T-helper 2 cell treated with Interferon-gamma antibody and Interleukin-4, amounts not matched to agents 5 μg/mL and 100 μg/mL, for 36 hours (primary cell): ENCODE measurements around the gene SLC25A25.
A peak's percentile ranks its signal among the peaks of the same experiment; 100 is the strongest.
"Not testable (repeated sequence)": the region's sequence is repeated elsewhere in the genome, so short reads cannot be mapped to it uniquely, and the experiment has no call there.

Experiments
- DNase-seq: peaks from one replicate; pipeline ENCODE4 v3.0.0; 2021; ENCODE audit warnings: low spot score
- H3K27ac Mint-ChIP-seq: one replicate; pipeline ENCODE4 v1.8.0; 2021; ENCODE audit warnings: mild to moderate bottlenecking, mixed read lengths
- H3K27me3 Mint-ChIP-seq: one replicate; pipeline ENCODE4 v1.8.0; 2021; ENCODE audit warnings: low read depth, mixed read lengths
- H3K36me3 Mint-ChIP-seq: one replicate; pipeline ENCODE4 v1.8.0; 2021; ENCODE audit warnings: low read depth, mixed read lengths
- H3K4me1 Mint-ChIP-seq: one replicate; pipeline ENCODE4 v1.8.0; 2021; ENCODE audit warnings: low read depth, mixed read lengths
- H3K4me3 Mint-ChIP-seq: one replicate; pipeline ENCODE4 v1.8.0; 2022; ENCODE audit warnings: mild to moderate bottlenecking, moderate library complexity, mixed read lengths
- H3K9me3 Mint-ChIP-seq: one replicate; pipeline ENCODE4 v1.8.0; 2021; ENCODE audit warnings: mixed read lengths

The SLC25A25 gene

DNA sequence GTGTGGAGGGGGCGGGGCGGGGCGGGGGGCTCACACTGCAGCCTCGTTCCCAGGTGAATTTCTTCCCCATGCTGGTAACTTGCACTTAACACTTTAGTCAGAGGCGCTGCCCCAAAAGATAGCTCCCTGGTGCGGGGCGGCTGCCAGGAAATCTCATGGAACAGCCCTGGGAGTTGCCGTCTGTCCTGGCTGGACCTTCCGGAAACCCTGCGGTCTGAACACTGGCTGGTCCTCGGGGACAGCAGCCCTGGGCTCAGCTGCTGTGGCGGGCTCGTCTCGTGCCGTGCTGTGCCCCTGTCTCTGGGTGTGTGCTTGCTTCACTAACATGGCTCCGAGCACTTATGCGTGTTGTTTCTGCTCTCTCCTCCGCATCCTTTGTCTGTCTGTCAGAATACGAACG lies 33.7 kb downstream of the SLC25A25 start:
- Mint-ChIP-seq H3K4me1 (peaks cover 36% of the 10 kb centered on the region), H3K27ac (no peak overlapping the region), H3K4me3 (no peak overlapping the region), H3K36me3 (peaks cover 38% of the 10 kb centered on the region), H3K9me3 (no peaks in the 10 kb centered on the region), H3K27me3 (no peaks in the 10 kb centered on the region)
- DNase-seq = no peak

GRCh38 chr9:128102196-128102595 lies 34.2 kb downstream of the SLC25A25 start:
- no peak overlapping the region for H3K4me3 Mint-ChIP-seq
- H3K4me1 Mint-ChIP-seq = peaks cover 31% of the 10 kb centered on the region

DNA sequence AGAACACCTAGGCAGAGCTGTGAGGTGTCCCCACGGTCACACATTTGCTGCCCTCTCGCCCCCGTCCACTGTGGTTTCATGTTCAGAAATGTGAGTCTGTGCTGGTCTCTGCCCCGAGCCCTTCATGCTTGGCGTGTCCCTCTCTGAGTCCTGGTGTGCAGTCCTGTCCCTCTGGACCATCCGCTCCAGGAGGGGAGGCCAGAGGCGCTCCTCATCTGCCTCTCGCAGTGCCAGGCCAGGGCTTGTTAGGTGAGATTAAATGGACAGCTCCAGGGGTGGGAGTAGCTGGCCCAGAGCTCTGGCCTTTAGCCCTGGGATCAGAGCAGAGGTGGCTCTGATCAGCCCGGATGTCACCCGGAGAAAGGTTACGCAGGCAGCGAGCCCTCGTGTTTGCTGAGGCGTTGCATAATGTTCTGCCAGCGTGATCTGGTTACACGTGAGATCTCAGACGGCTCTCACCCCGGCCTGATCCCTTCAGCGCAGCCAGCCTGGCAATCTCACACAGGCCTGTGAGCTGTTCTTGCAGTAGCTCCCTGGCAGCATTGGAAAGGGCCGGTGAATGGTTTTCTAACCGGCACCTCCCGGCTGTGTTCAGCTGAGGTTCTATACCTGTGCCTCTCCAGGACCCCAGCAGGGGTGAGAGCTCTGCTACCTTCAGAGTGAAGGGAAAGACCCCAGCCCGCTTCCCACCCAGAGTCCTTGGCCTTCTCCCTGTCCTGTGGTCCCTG lies 35.0 kb downstream of the SLC25A25 start:
- H3K9me3 Mint-ChIP-seq = no peaks in the 10 kb centered on the region
- DNase-seq = no peak
- peaks cover 49% of the 10 kb centered on the region for H3K36me3 Mint-ChIP-seq
- H3K27ac Mint-ChIP-seq = peak overlapping the region; percentile 65
- H3K4me1 Mint-ChIP-seq = peaks cover 29% of the 10 kb centered on the region
- H3K27me3 Mint-ChIP-seq = no peaks in the 10 kb centered on the region
- H3K4me3 Mint-ChIP-seq = no peak overlapping the region

More at GRCh38 chr9:128102196-128102595, 34.2 kb downstream of the SLC25A25 start:
- Mint-ChIP-seq H3K27me3 (no peaks in the 10 kb centered on the region), H3K36me3 (peaks cover 43% of the 10 kb centered on the region), H3K27ac (no peak overlapping the region), H3K9me3 (no peaks in the 10 kb centered on the region)
- DNase-seq = no peak

DNA sequence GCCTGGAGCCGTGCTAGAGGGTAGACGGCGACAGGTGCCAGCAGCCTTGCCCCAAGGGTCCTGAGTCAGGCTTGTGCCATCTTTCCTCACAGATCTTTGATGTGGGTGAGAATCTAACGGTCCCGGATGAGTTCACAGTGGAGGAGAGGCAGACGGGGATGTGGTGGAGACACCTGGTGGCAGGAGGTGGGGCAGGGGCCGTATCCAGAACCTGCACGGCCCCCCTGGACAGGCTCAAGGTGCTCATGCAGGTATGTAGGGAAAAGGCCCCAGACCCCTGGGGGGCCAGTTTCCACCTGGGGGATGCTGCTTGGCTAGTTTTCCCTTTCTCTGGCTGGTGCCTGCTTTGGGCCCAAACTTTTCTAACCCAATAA lies 35.5 kb downstream of the SLC25A25 start:
- H3K9me3 Mint-ChIP-seq = no peaks in the 10 kb centered on the region
- H3K4me3 Mint-ChIP-seq = no peak overlapping the region
- DNase-seq = no peak
- peak overlapping the region; percentile 65 for H3K27ac Mint-ChIP-seq
- no peaks in the 10 kb centered on the region for H3K27me3 Mint-ChIP-seq
- peaks cover 26% of the 10 kb centered on the region for H3K4me1 Mint-ChIP-seq
- peaks cover 51% of the 10 kb centered on the region for H3K36me3 Mint-ChIP-seq

- no peak for DNase-seq
- Mint-ChIP-seq H3K9me3 (no peaks in the 10 kb centered on the region), H3K4me1 (peaks cover 26% of the 10 kb centered on the region), H3K27ac (no peak overlapping the region), H3K36me3 (peaks cover 53% of the 10 kb centered on the region), H3K4me3 (no peak overlapping the region), H3K27me3 (no peaks in the 10 kb centered on the region)
Observed at GRCh38 chr9:128104171-128104618, 36.2 kb downstream of the SLC25A25 start.

GRCh38 chr9:128105538-128106175 lies 37.6 kb downstream of the SLC25A25 start:
- DNase-seq = no peak
- H3K27ac Mint-ChIP-seq = no peak overlapping the region
- no peaks in the 10 kb centered on the region for H3K9me3 Mint-ChIP-seq
- peaks cover 58% of the 10 kb centered on the region for H3K36me3 Mint-ChIP-seq
- peaks cover 18% of the 10 kb centered on the region for H3K4me1 Mint-ChIP-seq
- H3K4me3 Mint-ChIP-seq = no peak overlapping the region
- no peaks in the 10 kb centered on the region for H3K27me3 Mint-ChIP-seq

- H3K27me3 Mint-ChIP-seq = no peaks in the 10 kb centered on the region
- H3K4me1 Mint-ChIP-seq = peaks cover 18% of the 10 kb centered on the region
- no peak overlapping the region for H3K4me3 Mint-ChIP-seq
- H3K36me3 Mint-ChIP-seq = peaks cover 55% of the 10 kb centered on the region
- DNase-seq = no peak
- no peaks in the 10 kb centered on the region for H3K9me3 Mint-ChIP-seq
- H3K27ac Mint-ChIP-seq = no peak overlapping the region
Observed at GRCh38 chr9:128106181-128106939, 38.3 kb downstream of the SLC25A25 start.

DNA sequence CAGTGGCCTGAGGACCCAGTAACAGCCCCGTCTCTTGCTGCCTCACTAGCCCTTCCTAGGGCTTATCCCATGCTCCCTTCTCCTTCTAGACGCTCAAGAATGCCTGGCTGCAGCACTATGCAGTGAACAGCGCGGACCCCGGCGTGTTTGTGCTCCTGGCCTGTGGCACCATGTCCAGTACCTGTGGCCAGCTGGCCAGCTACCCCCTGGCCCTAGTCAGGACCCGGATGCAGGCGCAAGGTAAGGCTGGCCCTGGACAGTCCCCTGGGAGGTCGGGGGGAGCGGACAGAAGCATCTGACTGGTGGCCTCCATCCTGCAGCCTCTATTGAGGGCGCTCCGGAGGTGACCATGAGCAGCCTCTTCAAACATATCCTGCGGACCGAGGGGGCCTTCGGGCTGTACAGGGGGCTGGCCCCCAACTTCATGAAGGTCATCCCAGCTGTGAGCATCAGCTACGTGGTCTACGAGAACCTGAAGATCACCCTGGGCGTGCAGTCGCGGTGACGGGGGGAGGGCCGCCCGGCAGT lies 39.0 kb downstream of the SLC25A25 start:
- DNase-seq = no peak
- Mint-ChIP-seq H3K27me3 (no peaks in the 10 kb centered on the region), H3K4me3 (no peak overlapping the region), H3K9me3 (no peaks in the 10 kb centered on the region), H3K36me3 (peaks cover 54% of the 10 kb centered on the region), H3K4me1 (peaks cover 17% of the 10 kb centered on the region), H3K27ac (no peak overlapping the region)

DNA sequence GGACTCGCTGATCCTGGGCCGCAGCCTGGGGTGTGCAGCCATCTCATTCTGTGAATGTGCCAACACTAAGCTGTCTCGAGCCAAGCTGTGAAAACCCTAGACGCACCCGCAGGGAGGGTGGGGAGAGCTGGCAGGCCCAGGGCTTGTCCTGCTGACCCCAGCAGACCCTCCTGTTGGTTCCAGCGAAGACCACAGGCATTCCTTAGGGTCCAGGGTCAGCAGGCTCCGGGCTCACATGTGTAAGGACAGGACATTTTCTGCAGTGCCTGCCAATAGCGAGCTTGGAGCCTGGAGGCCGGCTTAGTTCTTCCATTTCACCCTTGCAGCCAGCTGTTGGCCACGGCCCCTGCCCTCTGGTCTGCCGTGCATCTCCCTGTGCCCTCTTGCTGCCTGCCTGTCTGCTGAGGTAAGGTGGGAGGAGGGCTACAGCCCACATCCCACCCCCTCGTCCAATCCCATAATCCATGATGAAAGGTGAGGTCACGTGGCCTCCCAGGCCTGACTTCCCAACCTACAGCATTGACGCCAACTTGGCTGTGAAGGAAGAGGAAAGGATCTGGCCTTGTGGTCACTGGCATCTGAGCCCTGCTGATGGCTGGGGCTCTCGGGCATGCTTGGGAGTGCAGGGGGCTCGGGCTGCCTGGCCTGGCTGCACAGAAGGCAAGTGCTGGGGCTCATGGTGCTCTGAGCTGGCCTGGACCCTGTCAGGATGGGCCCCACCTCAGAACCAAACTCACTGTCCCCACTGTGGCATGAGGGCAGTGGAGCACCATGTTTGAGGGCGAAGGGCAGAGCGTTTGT lies 39.6 kb downstream of the SLC25A25 start:
- H3K27ac Mint-ChIP-seq = no peak overlapping the region
- no peak overlapping the region for H3K4me3 Mint-ChIP-seq
- H3K36me3 Mint-ChIP-seq = peaks cover 48% of the 10 kb centered on the region
- no peaks in the 10 kb centered on the region for H3K9me3 Mint-ChIP-seq
- H3K4me1 Mint-ChIP-seq = peaks cover 12% of the 10 kb centered on the region
- H3K27me3 Mint-ChIP-seq = no peaks in the 10 kb centered on the region
- DNase-seq = no peak

GRCh38 chr9:128108269-128109049 lies 40.4 kb downstream of the SLC25A25 start:
- H3K36me3 Mint-ChIP-seq = peaks cover 46% of the 10 kb centered on the region
- H3K4me1 Mint-ChIP-seq = peaks cover 5% of the 10 kb centered on the region
- no peak overlapping the region for H3K27ac Mint-ChIP-seq
- H3K27me3 Mint-ChIP-seq = no peaks in the 10 kb centered on the region
- H3K9me3 Mint-ChIP-seq = no peaks in the 10 kb centered on the region
- no peak overlapping the region for H3K4me3 Mint-ChIP-seq
- DNase-seq = no peak

GRCh38 chr9:128109050-128109709 lies 41.1 kb downstream of the SLC25A25 start:
- Mint-ChIP-seq H3K4me1 (no peaks in the 10 kb centered on the region), H3K9me3 (no peaks in the 10 kb centered on the region), H3K36me3 (peaks cover 44% of the 10 kb centered on the region), H3K4me3 (no peak overlapping the region), H3K27ac (no peak overlapping the region), H3K27me3 (no peaks in the 10 kb centered on the region)
- no peak for DNase-seq

- not testable (repeated sequence) for H3K27ac Mint-ChIP-seq, H3K9me3 Mint-ChIP-seq, H3K27me3 Mint-ChIP-seq, H3K4me1 Mint-ChIP-seq, H3K4me3 Mint-ChIP-seq, DNase-seq
- H3K36me3 Mint-ChIP-seq = peaks cover 37% of the 10 kb centered on the region
Observed at GRCh38 chr9:128111726-128112125, 43.7 kb downstream of the SLC25A25 start.
